Camera-type eye (tissue), 1 donor: ENCODE measurements around the gene ISG20L2. TPM values are rescaled to one million over a fixed set of nuclear protein-coding genes. Genes with fewer than 3 reads are reported as not detected.

Experiments used
- total RNA-seq: library from RNA; depleted of rRNA; stranded (reverse); fragments of >200 nt; gene quantifications from one replicate; pipeline ENCODE4 v1.2.3, GENCODE V29; 2014

The ISG20L2 gene, protein sequence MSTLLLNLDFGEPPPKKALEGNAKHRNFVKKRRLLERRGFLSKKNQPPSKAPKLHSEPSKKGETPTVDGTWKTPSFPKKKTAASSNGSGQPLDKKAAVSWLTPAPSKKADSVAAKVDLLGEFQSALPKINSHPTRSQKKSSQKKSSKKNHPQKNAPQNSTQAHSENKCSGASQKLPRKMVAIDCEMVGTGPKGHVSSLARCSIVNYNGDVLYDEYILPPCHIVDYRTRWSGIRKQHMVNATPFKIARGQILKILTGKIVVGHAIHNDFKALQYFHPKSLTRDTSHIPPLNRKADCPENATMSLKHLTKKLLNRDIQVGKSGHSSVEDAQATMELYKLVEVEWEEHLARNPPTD
- 14.7 TPM for total RNA-seq

GRCh38 chr1:156728599-156729462, at the start of gene ISG20L2:
TSS of gene ISG20L2 (minus strand) at chr1:156728766. CDS start at chr1:156727652, 1,114 bp downstream.

DNA sequence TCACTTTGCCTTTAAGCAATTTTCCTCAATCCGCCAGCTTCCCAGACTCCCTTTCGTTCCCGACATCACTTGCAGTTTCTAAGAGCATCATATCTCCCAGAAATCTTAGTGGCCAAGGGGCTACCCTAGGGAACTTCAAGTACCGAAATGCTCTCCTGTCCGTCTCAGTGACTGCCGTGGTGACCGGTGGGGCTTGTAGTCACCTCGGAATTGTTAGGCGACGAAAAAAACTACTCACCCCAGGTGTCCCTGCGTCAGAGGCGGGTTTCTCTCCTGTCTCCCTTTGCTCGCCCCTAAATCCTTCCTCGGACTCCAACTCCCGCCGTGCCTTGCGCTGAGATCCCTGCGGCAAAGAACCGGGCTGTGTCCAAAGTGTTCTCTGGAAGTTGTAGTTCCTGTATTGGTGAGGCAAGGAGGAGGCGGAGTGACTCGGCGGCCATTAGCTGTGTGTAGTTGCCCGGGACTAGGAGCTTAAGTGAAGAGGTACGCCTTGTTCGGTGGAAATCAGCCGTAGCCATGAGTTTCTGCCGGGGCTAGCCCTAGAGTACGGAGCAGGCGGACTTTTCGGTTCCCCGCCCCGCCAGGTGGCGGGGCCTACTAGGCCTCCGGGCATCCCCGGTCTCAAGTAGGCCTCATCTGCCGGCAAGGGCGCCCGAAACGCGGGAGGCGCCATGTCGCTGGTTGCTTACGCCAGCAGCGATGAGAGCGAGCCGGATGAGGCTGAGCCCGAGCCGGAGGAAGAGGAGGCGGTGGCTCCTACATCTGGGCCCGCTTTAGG, 38.7 kb upstream of the ISG20L2 start, which contains the start of gene PRCC:
Gene PRCC, plus strand, starts transcription at position 435 of the 778 bp plus-strand sequence. Its CDS starts 237 bp downstream, at position 672.

DNA sequence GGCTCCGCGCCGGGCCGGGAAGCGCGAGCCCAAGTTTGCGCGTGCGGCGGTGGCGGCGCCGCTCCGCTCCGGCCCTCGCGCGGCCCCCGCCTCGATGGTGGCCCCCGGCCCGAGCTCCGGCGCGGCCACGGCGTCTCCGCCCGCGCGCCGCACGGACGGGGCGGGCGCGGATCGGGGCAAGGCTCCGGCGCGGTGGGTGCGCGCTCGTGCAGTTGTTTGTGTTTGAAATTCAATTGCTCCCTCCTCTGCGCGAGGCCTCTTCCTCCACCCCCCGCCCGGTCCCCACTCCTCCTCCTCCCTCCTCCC, 22.8 kb upstream of the ISG20L2 start, which contains the start of gene HDGF:
Gene HDGF, minus strand, starts transcription at position 225 of the 306 bp plus-strand sequence. CDS start 246 bp downstream, outside the sequence.

GRCh38 chr1:156740741-156741480, 12.3 kb upstream of the ISG20L2 start, which contains the start of gene MRPL24:
TSS of gene MRPL24 (minus strand) at chr1:156741088. CDS start at chr1:156738704, 2,384 bp downstream.

DNA sequence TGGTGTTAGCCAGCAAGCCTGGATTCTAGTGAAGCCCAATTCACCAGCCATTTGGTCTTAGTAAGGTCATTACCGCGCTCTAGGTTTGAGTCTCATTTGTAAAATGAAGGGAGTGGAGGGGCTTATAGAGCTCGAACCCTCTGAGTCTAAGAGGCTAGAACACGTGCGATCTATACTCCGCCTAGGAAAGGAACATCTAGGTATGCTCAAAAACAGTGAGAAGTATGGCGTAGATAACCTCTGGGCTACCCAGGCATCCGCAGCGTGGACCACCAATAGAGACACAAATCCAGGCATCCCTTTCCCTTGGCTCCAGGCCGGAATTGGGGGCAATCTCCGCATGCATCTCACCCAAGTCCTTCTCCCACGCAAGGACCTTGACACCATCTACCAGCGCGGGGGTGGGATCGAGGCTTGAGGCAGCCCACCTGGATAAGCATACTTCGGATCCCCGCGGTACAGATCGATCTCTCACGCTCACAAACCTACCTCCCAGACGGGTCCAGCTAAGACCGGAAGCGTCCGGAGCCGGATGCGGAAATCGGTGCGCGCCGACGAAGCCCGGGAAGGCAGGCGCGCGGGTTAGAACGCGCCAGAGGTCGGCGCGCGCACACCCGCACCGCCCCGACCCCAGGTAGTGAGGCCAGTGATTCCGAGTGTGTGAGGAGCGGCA, 504 bp downstream of the ISG20L2 start, which contains the start of gene METTL25B:
Gene METTL25B, plus strand, starts transcription at position 544 of the 673 bp plus-strand sequence. CDS start 636 bp downstream, outside the sequence.

GRCh38 chr1:156705321-156705917, 23.1 kb downstream of the ISG20L2 start, which contains the start of gene CRABP2:
TSS of gene CRABP2 (minus strand) at chr1:156705583. CDS start at chr1:156705446, 137 bp downstream.

GRCh38 chr1:156676820-156677615, 51.5 kb downstream of the ISG20L2 start, which contains the start of gene NES:
TSS of gene NES (minus strand) at chr1:156677407. CDS start at chr1:156677264, 143 bp downstream.

Other genes starting within 250 kb of the ISG20L2 start
- 27.3 TPM for gene MEF2D, start 228.0 kb downstream of the ISG20L2 start, total RNA-seq
- 8.4 TPM for gene IQGAP3, start 156.2 kb downstream of the ISG20L2 start, total RNA-seq
- not detected for gene TTC24, start 149.0 kb downstream of the ISG20L2 start, total RNA-seq
- gene NAXE, start 137.0 kb downstream of the ISG20L2 start, total RNA-seq = 39.7 TPM
- 7.3 TPM for gene GPATCH4, start 127.3 kb downstream of the ISG20L2 start, total RNA-seq
- gene HAPLN2, start 109.4 kb downstream of the ISG20L2 start, total RNA-seq = not detected
- gene BCAN, start 86.6 kb downstream of the ISG20L2 start, total RNA-seq = 5.2 TPM
- 87.1 TPM for gene NES, start 51.4 kb downstream of the ISG20L2 start, total RNA-seq
- 117 TPM for gene CRABP2, start 23.2 kb downstream of the ISG20L2 start, total RNA-seq
- gene METTL25B, start 297 bp downstream of the ISG20L2 start, total RNA-seq = 17.8 TPM
- 20.5 TPM for gene MRPL24, start 12.3 kb upstream of the ISG20L2 start, total RNA-seq
- 153 TPM for gene HDGF, start 22.9 kb upstream of the ISG20L2 start, total RNA-seq
- 34.5 TPM for gene PRCC, start 38.8 kb upstream of the ISG20L2 start, total RNA-seq
- 0.27 TPM for gene SH2D2A, start 88.1 kb upstream of the ISG20L2 start, total RNA-seq
- gene INSRR, start 130.4 kb upstream of the ISG20L2 start, total RNA-seq = 0.22 TPM
- 3.4 TPM for gene NTRK1, start 132.1 kb upstream of the ISG20L2 start, total RNA-seq
- 13.7 TPM for gene PEAR1, start 165.0 kb upstream of the ISG20L2 start, total RNA-seq
- not detected for gene LRRC71, start 191.9 kb upstream of the ISG20L2 start, total RNA-seq